Panc1 (cell line): Measurements from ENCODE around the gene SLC1A2. TPM values are rescaled to one million over a fixed set of nuclear protein-coding genes. Genes with fewer than 3 reads are reported as not detected.

Experiments used
- ATAC-seq: fragments of 200-7000 bp; cut with Tn5 transposase; 2 replicates; pipeline ENCODE4 v1.9.1; 2020; ENCODE audit warnings: mild to moderate bottlenecking, moderate library complexity
- BruUV-seq: library from RNA; stranded (reverse); fragments of 400-500 nt; replicated peaks from 2 replicates; lab custom pipeline; 2021; lab: Mats Ljungman, UMichigan
- CTCF ChIA-PET: fragments of 300-600 bp; sonication (Branson Sonifier 250); formaldehyde crosslinking; loops from one replicate; lab custom pipeline; 2022; ENCODE audit warnings: antibody characterized with exemption; lab: Charles Lee
- POLR2A ChIA-PET: fragments of 300-600 bp; sonication (Branson Sonifier 250); formaldehyde crosslinking; loops from one replicate; lab custom pipeline; 2022; ENCODE audit warnings: antibody characterized with exemption; lab: Charles Lee
- DNase-seq: peaks from one replicate; pipeline ENCODE4 v3.0.0-alpha.2; 2010; ENCODE audit warnings: low read depth, low spot score
- H3K27ac ChIP-seq: 2 replicates; pipeline ENCODE4 v1.5.1; 2011; ENCODE audit warnings: mild to moderate bottlenecking, low read length, inconsistent platforms
- H3K27me3 ChIP-seq: fragments of 200-500 bp; sonication (Bioruptor generic); 2 replicates; pipeline ENCODE4 v1.6.0; 2014; ENCODE audit warnings: low read length, inconsistent platforms; ENCODE audit not compliant: control insufficient read depth, insufficient read depth
- H3K36me3 ChIP-seq: fragments of 200-500 bp; sonication (Bioruptor generic); 2 replicates; pipeline ENCODE4 v1.5.1; 2014; ENCODE audit warnings: inconsistent platforms, mild to moderate bottlenecking, low read length, moderate library complexity; ENCODE audit not compliant: control insufficient read depth, insufficient read depth
- H3K4me1 ChIP-seq: 2 replicates; pipeline ENCODE4 v1.5.1; 2011; ENCODE audit warnings: inconsistent platforms, mild to moderate bottlenecking, low read length, moderate library complexity; ENCODE audit not compliant: control insufficient read depth, insufficient read depth
- H3K4me3 ChIP-seq, 2 experiments: 2 replicates each; pipeline ENCODE4 v1.5.1; 2011 to 2012; ENCODE audit warnings: low read depth in 2 of 2, low read length in 2 of 2, mild to moderate bottlenecking in 2 of 2, inconsistent platforms in 1 of 2, moderate library complexity in 1 of 2
- H3K9me3 ChIP-seq: fragments of 200-500 bp; sonication (Bioruptor generic); 2 replicates; pipeline ENCODE4 v1.5.1; 2014; ENCODE audit warnings: low read depth, mild to moderate bottlenecking, inconsistent platforms, low read length, moderate library complexity; ENCODE audit not compliant: control insufficient read depth, insufficient read depth
- POLR2AphosphoS5 ChIP-seq: IDR thresholded peaks from 2 replicates; pipeline ENCODE4 v1.6.1; 2012; ENCODE audit warnings: mild to moderate bottlenecking, low read depth, low read length, moderate library complexity
- SIN3A ChIP-seq: IDR thresholded peaks from 2 replicates; pipeline ENCODE4 v1.6.1; 2012; ENCODE audit warnings: low read depth, mild to moderate bottlenecking, low read length, moderate library complexity, borderline replicate concordance; ENCODE audit not compliant: insufficient read depth
- TCF7L2 ChIP-seq: IDR thresholded peaks from 2 replicates; pipeline ENCODE4 v1.6.1; 2011; ENCODE audit warnings: mild to moderate bottlenecking, low read depth, low read length, inconsistent platforms
- in situ Hi-C: cut with HindIII; loops from 2 replicates; pipeline ENCODE4 v1.10.0; 2016; ENCODE audit warnings: low sequenced_read_pairs, low pct_unique_long_range_greater_than_20kb
- intact Hi-C: fragments of 100-400 bp; cut with micrococcal nuclease; formaldehyde crosslinking; loops from one replicate; pipeline ENCODE4 v1.10.0; 2022; ENCODE audit not compliant: unreplicated experiment
- total RNA-seq: library from RNA; stranded (reverse); gene quantifications from one replicate; pipeline ENCODE4 v1.2.1, GENCODE V29; 2021; ENCODE audit not compliant: unreplicated experiment
- TF ChIP-seq, protein P1 (sequence below), 2 experiments: IDR thresholded peaks; 2 replicates each; pipeline ENCODE4 v1.6.1; 2011 to 2012; ENCODE audit warnings: low read depth in 2 of 2, control low read depth in 1 of 2, low read length in 1 of 2, mild to moderate bottlenecking in 1 of 2, moderate library complexity in 1 of 2; ENCODE audit not compliant: insufficient read depth in 1 of 2
- TF ChIP-seq, protein P2 (sequence below): fragments of 450-650 bp; IDR thresholded peaks from 2 replicates; pipeline ENCODE4 v1.5.1; 2017; ENCODE audit warnings: mild to moderate bottlenecking

Gene SLC1A2
- total RNA-seq, 1 experiment from 2014 or later = 0.21 TPM

GRCh38 chr11:35317253-35317652, 102.1 kb downstream of the SLC1A2 start:
- ATAC-seq = no peak
- no peaks in the 10 kb centered on the region for H3K27me3 ChIP-seq
- H3K9me3 ChIP-seq = no peaks in the 10 kb centered on the region
- DNase-seq = no peak
- H3K27ac ChIP-seq = no peak overlapping the region
- TF ChIP-seq TCF7L2 (no peak), POLR2AphosphoS5 (no peak), SIN3A (no peak)
- TF ChIP-seq, protein P1, sequence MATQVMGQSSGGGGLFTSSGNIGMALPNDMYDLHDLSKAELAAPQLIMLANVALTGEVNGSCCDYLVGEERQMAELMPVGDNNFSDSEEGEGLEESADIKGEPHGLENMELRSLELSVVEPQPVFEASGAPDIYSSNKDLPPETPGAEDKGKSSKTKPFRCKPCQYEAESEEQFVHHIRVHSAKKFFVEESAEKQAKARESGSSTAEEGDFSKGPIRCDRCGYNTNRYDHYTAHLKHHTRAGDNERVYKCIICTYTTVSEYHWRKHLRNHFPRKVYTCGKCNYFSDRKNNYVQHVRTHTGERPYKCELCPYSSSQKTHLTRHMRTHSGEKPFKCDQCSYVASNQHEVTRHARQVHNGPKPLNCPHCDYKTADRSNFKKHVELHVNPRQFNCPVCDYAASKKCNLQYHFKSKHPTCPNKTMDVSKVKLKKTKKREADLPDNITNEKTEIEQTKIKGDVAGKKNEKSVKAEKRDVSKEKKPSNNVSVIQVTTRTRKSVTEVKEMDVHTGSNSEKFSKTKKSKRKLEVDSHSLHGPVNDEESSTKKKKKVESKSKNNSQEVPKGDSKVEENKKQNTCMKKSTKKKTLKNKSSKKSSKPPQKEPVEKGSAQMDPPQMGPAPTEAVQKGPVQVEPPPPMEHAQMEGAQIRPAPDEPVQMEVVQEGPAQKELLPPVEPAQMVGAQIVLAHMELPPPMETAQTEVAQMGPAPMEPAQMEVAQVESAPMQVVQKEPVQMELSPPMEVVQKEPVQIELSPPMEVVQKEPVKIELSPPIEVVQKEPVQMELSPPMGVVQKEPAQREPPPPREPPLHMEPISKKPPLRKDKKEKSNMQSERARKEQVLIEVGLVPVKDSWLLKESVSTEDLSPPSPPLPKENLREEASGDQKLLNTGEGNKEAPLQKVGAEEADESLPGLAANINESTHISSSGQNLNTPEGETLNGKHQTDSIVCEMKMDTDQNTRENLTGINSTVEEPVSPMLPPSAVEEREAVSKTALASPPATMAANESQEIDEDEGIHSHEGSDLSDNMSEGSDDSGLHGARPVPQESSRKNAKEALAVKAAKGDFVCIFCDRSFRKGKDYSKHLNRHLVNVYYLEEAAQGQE (IDR thresholded peaks at IDR 0.05; ENCODE audit: insufficient read depth in 1 of 2, low read depth in 2 of 2, low read length in 1 of 2) = no peak
- CTCF ChIA-PET = no interaction called here
- in situ Hi-C loops (no loop called here), intact Hi-C loops (no loop called here)
- POLR2A ChIA-PET = interaction anchor here (0.5 kb wide), 1 partner anchor 436 kb away, joined by 4 read pairs; no protein-coding TSS in a partner anchor
- BruUV-seq = no TSS peak
- no peaks in the 10 kb centered on the region for H3K36me3 ChIP-seq
- H3K4me3 ChIP-seq = no peak overlapping the region
- H3K4me1 ChIP-seq = no peaks in the 10 kb centered on the region

DNA sequence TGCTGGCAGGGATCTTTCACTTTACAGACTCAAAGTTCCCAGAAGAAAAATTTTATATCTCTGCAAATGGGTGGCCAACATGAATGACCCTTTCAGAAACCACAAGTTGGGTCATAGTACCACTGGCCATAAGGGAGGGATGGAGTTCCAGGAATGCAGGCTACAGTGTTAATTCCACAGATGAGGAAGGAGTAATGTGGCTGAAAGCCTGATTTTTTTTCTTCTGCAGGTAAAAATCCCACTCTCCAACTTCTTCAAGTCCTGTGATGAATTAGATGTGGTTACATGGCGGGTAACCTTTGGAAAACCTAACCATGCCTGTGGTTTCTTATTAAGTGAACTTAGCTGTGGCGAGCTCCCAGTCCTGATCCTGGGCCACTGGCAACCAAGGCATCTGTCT, 103.2 kb downstream of the SLC1A2 start:
- BruUV-seq = no TSS peak
- no peaks in the 10 kb centered on the region for H3K9me3 ChIP-seq
- no peaks in the 10 kb centered on the region for H3K27me3 ChIP-seq
- no peak overlapping the region for H3K4me3 ChIP-seq
- H3K36me3 ChIP-seq = no peaks in the 10 kb centered on the region
- no peaks in the 10 kb centered on the region for H3K4me1 ChIP-seq
- CTCF ChIA-PET = no interaction called here
- no peak for TF ChIP-seq POLR2AphosphoS5
- TF ChIP-seq, protein P2, sequence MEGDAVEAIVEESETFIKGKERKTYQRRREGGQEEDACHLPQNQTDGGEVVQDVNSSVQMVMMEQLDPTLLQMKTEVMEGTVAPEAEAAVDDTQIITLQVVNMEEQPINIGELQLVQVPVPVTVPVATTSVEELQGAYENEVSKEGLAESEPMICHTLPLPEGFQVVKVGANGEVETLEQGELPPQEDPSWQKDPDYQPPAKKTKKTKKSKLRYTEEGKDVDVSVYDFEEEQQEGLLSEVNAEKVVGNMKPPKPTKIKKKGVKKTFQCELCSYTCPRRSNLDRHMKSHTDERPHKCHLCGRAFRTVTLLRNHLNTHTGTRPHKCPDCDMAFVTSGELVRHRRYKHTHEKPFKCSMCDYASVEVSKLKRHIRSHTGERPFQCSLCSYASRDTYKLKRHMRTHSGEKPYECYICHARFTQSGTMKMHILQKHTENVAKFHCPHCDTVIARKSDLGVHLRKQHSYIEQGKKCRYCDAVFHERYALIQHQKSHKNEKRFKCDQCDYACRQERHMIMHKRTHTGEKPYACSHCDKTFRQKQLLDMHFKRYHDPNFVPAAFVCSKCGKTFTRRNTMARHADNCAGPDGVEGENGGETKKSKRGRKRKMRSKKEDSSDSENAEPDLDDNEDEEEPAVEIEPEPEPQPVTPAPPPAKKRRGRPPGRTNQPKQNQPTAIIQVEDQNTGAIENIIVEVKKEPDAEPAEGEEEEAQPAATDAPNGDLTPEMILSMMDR = no peak
- TF ChIP-seq SIN3A = no peak
- TF ChIP-seq, protein P1 (IDR thresholded peaks at IDR 0.05; ENCODE audit: insufficient read depth in 1 of 2, low read depth in 2 of 2, low read length in 1 of 2) = no peak
- no peak for TF ChIP-seq TCF7L2
- POLR2A ChIA-PET = no interaction called here
- DNase-seq = no peak
- intact Hi-C loops = no loop called here
- in situ Hi-C loops = no loop called here
- H3K27ac ChIP-seq = no peak overlapping the region
- no peak for ATAC-seq
